Kidney glomerular epithelial cell (primary cell): ENCODE measurements around the gene SELENOV.
A peak's percentile ranks its signal among the peaks of the same experiment; 100 is the strongest.

Experiments used
- DNase-seq: peaks from one replicate; lab custom pipeline; 2025; lab: John Stamatoyannopoulos, UW

The SELENOV gene

GRCh38 chr19:39492788-39493187 lies 22.2 kb upstream of the SELENOV start:
- DNase-seq, result no peak

- no peak for DNase-seq
These were observed 20.3 kb upstream of the SELENOV start for GRCh38 chr19:39494661-39495060.

- no peak for DNase-seq
These were observed 18.9 kb upstream of the SELENOV start for GRCh38 chr19:39496063-39496462.

GRCh38 chr19:39497701-39497995 lies 17.3 kb upstream of the SELENOV start:
- no peak for DNase-seq

GRCh38 chr19:39497996-39498797 lies 16.7 kb upstream of the SELENOV start:
- DNase-seq, result no peak

- no peak for DNase-seq
These were observed 15.9 kb upstream of the SELENOV start, which contains the start of gene DLL3 for GRCh38 chr19:39498798-39499642. Gene DLL3 (plus strand): TSS chr19:39498947. CDS start chr19:39498975, 28 bp downstream.

- DNase-seq, result no peak
These were observed 15.0 kb upstream of the SELENOV start for GRCh38 chr19:39499932-39500331.

- DNase-seq, result no peak
These were observed 14.4 kb upstream of the SELENOV start for GRCh38 chr19:39500543-39500942.

- no peak for DNase-seq
These were observed 13.6 kb upstream of the SELENOV start for GRCh38 chr19:39501340-39501739.

DNA sequence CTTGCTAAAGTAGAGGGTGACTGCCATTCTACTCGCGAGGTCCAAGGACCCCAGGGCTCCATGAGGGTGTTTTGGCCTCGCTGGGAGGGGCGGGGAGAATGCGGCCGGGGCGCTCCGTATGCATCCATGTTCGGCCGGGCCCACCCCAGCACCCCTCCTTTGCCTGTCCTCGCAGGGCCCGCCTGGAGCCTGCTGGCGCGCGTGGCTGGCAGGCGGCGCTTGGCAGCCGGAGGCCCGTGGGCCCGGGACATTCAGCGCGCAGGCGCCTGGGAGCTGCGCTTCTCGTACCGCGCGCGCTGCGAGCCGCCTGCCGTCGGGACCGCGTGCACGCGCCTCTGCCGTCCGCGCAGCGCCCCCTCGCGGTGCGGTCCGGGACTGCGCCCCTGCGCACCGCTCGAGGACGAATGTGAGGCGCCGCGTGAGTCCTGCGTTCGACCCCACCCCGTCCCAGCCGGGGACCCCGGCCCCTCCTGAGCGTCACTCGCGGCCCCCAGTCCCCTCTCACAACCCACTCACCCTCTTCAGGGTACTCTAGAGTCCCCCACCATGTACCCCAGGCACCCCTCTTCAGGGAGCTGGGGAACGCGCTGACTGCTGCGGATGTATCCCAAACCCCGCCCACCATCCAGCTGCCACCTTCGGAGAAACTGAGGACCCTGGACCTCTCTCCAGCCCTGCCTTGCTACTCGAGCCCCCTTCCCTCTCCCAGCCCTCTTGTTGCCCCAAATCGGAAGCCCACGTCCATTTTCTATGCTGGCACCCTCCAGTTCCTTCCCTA lies 12.1 kb upstream of the SELENOV start:
- no peak for DNase-seq

GRCh38 chr19:39506598-39506943 lies 8.4 kb upstream of the SELENOV start:
- DNase-seq, result no peak

DNA sequence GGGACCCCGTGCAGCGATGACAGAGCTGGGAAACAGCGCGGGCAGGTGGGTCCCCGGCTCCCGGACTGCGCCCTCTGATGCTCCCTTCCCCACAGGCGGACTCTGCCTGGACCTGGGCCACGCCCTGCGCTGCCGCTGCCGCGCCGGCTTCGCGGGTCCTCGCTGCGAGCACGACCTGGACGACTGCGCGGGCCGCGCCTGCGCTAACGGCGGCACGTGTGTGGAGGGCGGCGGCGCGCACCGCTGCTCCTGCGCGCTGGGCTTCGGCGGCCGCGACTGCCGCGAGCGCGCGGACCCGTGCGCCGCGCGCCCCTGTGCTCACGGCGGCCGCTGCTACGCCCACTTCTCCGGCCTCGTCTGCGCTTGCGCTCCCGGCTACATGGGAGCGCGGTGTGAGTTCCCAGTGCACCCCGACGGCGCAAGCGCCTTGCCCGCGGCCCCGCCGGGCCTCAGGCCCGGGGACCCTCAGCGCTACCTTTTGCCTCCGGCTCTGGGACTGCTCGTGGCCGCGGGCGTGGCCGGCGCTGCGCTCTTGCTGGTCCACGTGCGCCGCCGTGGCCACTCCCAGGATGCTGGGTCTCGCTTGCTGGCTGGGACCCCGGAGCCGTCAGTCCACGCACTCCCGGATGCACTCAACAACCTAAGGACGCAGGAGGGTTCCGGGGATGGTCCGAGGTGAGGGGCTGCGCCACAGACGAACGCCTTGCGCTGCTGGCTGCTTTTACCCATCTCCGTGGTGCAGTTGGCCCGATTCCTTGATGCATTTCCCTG lies 7.8 kb upstream of the SELENOV start:
- peak; percentile 35 for DNase-seq

- no peak for DNase-seq
These were observed 7.1 kb upstream of the SELENOV start for GRCh38 chr19:39507715-39508364.

DNA sequence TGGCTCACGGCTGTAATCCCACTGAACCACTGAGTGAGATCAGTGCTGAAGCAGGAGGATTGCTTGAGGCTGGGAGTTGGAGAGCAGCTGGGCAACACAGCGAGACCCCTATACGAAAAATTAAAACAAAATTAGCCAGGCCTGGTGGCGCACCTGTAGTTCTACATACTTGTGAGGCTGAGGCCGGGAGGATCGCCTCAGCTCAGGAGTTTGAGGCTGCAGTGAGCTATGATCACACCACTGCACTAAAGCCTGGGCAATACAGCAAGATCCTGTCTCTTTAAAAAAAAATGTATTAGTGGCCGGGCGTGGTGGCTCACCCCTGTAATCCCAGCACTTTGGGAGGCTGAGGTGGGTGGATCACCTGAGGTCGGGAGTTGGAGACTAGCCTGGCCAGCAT lies 6.3 kb upstream of the SELENOV start:
- DNase-seq, result no peak

GRCh38 chr19:39509233-39509632 lies 5.7 kb upstream of the SELENOV start:
- no peak for DNase-seq

DNA sequence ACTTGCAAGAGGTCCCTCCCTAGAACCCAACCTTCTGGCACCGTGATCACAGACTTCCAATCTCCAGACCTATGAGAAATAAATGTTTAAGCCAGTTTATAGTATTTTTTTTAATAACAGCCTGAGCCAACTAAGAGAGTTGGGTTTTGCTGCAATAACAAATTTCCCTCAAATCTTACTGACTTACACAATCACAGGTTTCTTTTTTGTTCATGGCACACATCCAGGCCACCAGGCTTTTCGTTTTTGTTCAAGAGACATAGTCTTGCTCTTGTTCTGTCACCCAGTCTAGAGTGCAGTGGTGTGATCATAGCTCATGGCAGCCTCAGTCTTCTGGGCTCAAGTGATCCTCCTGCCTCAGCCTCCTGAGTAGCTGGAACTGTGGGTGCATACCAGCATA lies 2.0 kb upstream of the SELENOV start:
- DNase-seq, result no peak

GRCh38 chr19:39515551-39516191 lies 732 bp downstream of the SELENOV start:
- no peak for DNase-seq

- DNase-seq, result no peak
These were observed 1.3 kb downstream of the SELENOV start for GRCh38 chr19:39516270-39516669.

DNA sequence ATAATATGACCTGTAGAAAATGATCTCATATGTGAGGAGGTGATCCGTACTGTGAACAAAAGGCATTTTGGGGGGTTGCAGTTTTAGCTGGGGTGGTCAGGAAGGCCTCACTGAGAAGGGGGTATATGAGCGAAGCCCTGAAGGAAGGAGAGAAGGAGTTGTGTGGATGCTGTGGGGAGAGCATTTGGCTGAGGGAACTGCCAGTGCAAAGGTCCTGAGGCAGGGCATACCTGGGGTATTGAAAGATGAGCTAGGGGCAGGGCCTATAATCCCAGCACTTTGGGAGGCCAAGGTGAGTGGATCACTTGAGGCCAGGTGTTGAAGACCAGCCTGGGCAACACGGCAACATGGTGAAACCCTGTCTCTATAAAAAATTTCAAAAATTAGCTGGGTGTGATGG lies 2.5 kb downstream of the SELENOV start:
- DNase-seq, result no peak

DNA sequence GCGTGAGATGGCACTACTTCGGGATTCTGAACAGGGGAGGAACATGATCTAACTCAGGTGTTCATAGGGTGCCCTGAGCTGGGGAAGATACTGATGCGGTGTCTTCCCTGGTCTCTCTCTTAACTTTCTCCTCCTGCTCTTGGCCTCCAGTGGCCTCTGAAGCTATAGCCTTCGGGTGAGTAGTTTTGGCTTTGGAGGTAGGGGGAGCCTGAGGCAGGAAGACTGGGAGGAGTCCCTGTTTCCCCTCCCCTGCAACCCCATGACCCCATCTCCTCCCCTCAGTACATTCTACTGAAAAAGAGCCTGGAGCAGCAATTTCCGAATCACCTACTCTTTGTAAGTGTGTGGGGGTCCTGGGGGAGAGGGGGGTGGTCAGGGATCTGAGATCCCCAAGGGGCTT lies 3.5 kb downstream of the SELENOV start:
- DNase-seq, result no peak

GRCh38 chr19:39518975-39519374 lies 4.0 kb downstream of the SELENOV start:
- no peak for DNase-seq
